Stimulated activated CD4-positive, alpha-beta T cell treated with anti-CD3 and anti-CD28 coated beads, Interleukin-2, amount 100 ng/mL, for 48 hours (primary cell): ENCODE results near the gene AGA.

Experiments
- DNase-seq, 2 donors: peaks; one replicate each; pipeline ENCODE4 v3.0.0-alpha.2; 2020

AGA gene

DNA sequence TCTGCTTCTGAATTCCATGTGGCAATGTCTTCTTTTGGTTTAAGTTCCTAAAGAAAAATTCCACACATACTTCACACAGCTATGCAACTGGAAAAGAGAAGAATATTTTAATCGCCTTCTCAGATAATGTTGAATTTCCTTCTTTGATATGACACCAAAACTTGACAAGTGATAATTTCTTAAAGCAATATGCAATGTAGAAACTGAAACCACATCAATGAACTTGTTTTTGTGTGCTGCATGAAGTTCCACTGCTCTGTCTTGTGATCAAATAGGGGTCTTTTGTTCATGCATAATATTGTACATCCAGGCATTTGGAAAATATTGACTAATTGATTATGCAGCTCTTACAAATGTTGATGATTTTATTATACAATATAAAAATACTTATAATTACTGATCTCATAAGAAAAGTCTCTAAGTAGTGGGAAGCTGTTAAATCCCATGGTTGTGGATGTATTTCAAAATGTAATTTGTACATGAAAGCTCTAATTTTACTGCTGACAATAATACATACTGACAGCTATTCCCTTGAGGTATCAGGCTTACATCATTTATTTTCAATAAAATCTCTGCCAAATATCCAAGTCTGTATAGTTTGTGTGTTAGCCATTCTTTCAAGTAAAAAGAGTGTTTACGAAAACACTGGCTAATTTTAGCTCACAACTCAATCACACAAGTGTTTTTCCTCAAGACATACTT is 56.5 kb downstream of the AGA start:
- no peak for DNase-seq

DNA sequence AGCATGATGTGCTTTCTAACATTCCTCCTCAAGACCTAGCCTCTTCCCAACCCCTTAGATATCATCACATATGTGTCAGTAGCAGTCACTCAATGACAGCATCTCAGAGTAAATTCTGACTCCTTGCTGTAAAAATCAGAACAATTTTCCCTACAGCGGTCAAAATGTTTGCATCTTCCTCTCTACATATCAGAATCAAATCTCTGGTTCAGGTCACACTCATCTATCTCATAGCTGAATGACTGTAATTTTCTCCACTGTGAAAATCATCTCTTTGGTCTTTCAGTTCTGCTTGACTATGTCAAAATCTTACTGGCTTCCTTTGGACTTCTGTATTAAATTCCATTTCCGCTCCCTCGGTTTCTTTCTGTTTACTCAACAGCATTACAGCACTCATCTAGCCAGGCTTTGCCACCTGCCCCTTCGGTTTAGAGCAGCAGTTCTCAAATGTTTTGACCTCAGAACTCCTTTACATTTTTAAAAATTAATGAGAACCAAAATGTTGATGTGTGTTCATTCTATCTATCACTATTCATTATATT is 57.3 kb downstream of the AGA start:
- no peak for DNase-seq

DNA sequence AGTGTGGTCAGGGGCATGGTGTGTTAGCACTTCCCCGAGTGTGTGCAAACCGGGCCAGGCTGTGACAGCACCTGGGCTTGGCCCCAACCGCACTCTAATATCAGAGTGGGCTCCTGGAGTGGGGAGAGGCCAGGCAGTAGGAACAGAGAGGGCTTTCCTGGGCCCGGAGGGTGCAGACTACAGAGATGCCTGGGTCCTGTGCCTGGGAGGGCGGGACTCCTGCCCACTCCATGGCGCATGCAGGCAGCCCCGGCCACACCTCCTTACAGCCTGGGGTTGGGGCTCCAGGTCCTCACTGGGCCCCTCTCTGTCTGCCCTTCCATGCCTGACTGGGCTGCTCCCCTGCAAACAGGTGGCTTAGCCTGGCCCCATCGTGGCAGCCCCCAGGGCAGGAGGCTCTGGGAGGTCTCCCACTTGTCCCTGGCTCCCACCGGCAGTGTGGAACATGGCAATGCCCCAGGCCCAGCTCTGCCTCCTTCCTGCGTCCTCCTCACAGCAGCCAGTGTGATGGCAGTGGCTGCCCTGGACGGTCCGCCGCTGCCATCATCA is 60.4 kb downstream of the AGA start:
- no peak for DNase-seq
